ENCODE results near the gene KIF19.

KIF19 gene

GRCh38 chr17:74342224-74342623 lies 16.2 kb downstream of the KIF19 start:
- DNase-seq, result no peak

DNA sequence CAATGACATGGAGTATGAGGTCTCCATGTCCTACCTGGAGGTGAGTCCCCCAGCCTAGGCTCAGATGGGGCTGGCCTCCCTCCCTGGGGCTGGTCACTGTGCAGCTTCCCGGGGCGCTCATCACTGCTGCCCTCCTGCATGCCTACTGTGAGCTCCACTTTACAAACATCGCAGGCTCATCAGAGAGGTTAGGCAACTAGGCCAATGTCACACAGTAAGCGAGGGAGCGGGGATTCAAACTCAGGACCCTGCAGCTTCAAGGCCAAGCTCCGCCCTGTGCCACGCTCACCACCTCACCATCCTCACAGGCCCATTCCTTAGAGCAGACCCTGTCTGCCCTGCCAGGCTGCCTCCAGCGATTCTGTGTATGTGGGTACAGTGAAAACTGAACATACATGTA lies 17.1 kb downstream of the KIF19 start:
- no peak for DNase-seq

- DNase-seq, result no peak
These were observed 17.7 kb downstream of the KIF19 start for GRCh38 chr17:74343526-74344284.

- DNase-seq, result no peak
These were observed 18.6 kb downstream of the KIF19 start for GRCh38 chr17:74344658-74345057.

DNA sequence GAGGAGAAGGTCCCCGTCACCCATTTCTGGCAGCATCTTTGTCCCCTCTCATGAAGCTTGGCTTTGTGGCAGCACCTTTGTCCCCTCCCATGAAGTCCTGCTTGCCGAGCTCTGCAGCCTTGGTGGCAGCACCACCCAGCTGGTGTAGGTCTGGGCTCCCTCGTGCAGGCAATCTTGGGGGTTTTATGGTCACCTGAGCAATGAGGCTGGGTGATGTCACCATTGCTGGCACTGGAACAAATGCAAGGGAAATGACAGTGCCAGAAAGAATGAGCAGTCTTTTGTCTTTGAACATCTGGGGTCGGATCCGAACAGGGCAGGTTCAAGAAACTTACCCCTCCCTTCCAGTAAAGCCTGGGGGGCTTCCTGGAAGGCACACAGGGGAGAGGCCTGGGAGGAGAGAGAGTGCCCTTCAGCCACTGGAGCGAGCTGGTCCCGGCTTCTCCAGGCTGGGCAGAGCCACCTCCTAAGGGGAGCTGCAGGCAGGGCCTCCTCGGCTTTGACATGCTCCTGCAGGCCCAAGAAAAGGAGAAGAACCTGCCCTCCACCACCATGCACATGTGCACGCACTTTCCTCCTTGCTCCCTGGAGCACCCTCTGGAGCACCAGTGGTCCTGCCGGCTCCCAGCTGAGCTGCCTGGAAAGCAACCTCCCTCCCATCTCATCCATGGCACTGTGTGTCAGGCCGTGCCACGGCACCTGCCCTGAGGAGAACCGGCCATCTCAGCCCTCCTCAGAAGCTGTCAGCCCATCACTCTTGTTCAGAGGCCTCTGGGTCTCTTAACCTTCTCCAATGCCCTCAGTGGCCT lies 19.6 kb downstream of the KIF19 start:
- no peak for DNase-seq

GRCh38 chr17:74347646-74348045 lies 21.6 kb downstream of the KIF19 start:
- DNase-seq, result no peak

GRCh38 chr17:74349120-74349519 lies 23.1 kb downstream of the KIF19 start:
- DNase-seq, result no peak

- DNase-seq, result no peak
These were observed 24.5 kb downstream of the KIF19 start for GRCh38 chr17:74350486-74350885.

DNA sequence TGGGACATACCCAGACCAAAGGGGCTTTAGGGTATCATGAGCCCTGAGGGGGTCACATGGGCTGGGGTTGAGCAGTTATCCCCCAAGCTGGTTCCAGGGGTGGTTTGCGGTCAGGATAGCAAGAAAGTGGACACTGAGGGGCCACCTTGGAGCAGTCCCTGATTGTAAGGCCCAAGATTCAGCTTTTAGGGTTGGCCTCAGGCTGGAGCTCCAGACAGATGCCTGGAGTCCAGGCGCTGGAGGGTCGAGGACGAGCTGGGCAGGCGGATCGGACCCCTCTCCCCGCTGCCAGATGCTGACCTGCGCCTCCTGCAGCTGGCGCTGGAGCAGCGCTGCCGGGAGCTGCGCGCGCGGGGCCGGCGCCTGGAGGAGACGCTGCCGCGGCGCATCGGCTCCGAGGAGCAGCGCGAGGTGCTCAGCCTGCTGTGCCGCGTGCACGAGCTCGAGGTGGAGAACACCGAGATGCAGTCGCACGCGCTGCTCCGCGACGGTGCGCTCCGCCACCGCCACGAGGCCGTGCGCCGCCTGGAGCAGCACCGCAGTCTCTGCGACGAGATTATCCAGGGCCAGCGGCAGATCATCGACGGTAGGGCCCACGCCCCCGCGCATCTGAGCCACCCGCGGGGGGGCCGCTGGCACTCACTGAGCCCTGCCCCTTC lies 25.7 kb downstream of the KIF19 start:
- no peak for DNase-seq

GRCh38 chr17:74353446-74354060 lies 27.5 kb downstream of the KIF19 start:
- no peak for DNase-seq

DNA sequence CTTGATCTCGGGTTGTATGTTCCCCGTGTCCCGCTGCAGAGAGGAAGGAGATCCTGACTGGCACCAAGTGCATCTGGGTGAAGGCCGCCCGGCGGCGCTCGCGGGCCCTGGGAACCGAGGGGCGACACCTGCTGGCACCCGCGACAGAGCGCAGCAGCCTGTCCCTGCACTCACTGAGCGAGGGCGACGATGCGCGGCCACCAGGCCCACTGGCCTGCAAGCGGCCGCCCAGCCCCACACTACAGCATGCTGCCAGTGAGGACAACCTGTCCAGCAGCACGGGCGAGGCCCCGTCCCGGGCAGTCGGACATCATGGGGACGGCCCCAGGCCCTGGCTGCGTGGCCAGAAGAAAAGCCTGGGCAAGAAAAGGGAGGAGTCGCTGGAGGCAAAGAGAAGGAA lies 28.1 kb downstream of the KIF19 start:
- DNase-seq, result no peak

GRCh38 chr17:74354561-74354960 lies 28.5 kb downstream of the KIF19 start:
- no peak for DNase-seq

GRCh38 chr17:74355065-74355464 lies 29.0 kb downstream of the KIF19 start:
- no peak for DNase-seq

DNA sequence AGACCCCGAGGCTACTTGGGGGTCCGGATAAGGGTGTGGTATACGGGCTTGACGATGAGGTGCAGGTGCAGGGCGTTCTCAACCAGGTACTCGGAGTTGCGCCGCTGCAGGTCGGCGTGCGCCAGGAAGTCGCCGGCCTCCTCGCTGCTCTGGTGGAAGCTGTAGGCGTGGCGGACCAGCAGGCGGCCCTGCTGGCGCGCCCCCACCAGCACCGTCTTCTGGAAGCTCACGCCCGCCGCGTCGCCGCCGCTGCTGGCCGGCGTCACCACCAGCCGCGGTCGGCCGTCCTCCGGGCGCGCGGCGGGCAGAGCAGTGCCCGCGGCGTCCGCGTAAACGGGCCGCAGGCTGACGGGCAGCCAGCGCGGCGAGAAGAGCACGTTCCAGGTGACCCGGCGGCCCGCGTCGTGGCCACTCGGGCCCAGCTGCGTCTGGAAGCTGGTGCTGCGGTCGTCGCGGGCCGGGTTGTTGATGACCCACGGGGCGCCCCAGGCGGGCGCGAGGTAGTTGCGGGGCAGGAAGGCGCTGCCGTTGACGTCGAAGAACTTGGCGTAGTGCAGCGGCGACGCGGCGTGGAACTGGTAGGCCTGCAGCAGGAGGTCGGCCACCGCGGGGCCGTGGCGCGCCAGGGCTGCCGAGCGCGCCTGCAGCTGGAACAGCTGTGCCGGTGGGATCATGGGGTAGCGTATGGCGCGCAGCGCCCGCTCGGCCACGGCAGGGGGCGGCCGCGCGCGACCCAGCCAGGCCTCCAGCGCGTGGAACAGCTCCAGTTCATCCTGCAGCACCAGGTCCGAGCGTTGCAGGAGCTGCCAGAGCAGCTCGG lies 30.8 kb downstream of the KIF19 start:
- no peak for DNase-seq

GRCh38 chr17:74357466-74357809 lies 31.4 kb downstream of the KIF19 start:
- no peak for DNase-seq

DNA sequence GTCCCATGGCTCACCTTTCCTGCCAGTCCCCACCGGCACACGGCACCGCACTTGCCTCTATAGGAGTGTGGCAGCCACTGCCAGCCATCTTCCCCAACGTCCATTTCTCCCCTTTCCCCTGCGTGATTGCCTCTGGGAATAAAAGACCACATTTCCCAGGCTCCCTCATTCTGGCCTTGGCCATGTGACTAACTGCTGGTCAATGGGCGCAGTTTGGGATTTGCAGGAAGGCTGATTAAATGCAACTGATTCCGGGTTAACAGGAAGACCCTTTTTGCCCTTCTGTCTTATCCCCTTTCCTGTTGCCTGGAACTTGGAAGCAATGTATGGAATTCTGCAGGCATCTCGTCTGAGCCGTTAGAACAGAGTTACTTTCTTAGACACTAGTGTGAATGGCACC lies 32.7 kb downstream of the KIF19 start:
- DNase-seq, result no peak

- DNase-seq, result no peak
These were observed 33.9 kb downstream of the KIF19 start for GRCh38 chr17:74359916-74360315.

- DNase-seq, result no peak
These were observed 34.8 kb downstream of the KIF19 start for GRCh38 chr17:74360899-74361229.

- peak; percentile 7 for DNase-seq
These were observed 35.4 kb downstream of the KIF19 start, which contains the start of gene BTBD17 for GRCh38 chr17:74361230-74362068. Gene BTBD17, minus strand, starts transcription at chr17:74361868. Its CDS starts 49 bp downstream, at chr17:74361819.

DNA sequence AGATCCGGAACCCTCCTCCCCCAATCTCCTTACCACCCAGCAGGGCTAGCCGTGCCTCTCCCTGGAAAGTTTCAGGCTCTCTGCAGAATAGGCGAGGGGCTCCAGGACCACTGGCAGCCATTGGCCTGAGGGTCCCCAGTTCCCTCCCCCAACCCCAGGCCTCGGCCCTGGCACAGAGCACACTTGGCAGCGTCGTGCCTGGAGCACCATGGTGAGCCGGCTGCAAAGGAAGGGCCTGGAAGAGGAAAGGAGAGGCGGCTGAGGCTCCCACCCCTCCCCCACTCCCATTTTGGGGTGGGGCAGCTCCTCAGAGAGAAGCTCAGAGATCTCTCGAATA lies 36.0 kb downstream of the KIF19 start:
- DNase-seq, result no peak

GRCh38 chr17:74362810-74363498 lies 36.9 kb downstream of the KIF19 start:
- no peak for DNase-seq
